SK-N-SH (cell line): Measurements from ENCODE around the gene PEG3. TPM values are rescaled to one million over a fixed set of nuclear protein-coding genes. Genes with fewer than 3 reads are reported as not detected.

Experiments used
- CTCF ChIA-PET: fragments of 300-600, 350-600 bp; formaldehyde crosslinking; extraction: SDS; loops from one replicate; lab custom pipeline; 2021; lab: Yijun Ruan, JAX
- POLR2A ChIA-PET: fragments of 350-600 bp; sonication (Branson Sonifier 250); formaldehyde crosslinking; extraction: SDS; loops from one replicate; lab custom pipeline; 2020; ENCODE audit warnings: antibody characterized with exemption, inconsistent platforms; lab: Yijun Ruan, JAX
- DNase-seq: peaks from one replicate; pipeline ENCODE4 v3.0.0; 2012
- H2AFZ ChIP-seq: fragments of 200-600 bp; sonication (generic); 2 replicates; pipeline ENCODE4 v1.8.1; 2016; ENCODE audit warnings: antibody characterized with exemption, mild to moderate bottlenecking, low read depth
- H3F3A ChIP-seq: fragments of 200-600 bp; sonication (generic); replicated peaks from 2 replicates; pipeline ENCODE3; 2016; ENCODE audit warnings: antibody characterized with exemption, mild to moderate bottlenecking; ENCODE audit not compliant: insufficient read depth
- H3K27ac ChIP-seq, 2 experiments: fragments of 200-500 bp in 1 of 2; fragments of 200-600 bp in 1 of 2; sonication (Bioruptor generic) in 1 of 2; sonication (generic), shearing (Covaris generic) in 1 of 2; 2 replicates each; pipeline versions ENCODE4 v1.5.1 to v1.6.1; 2014 to 2016; ENCODE audit warnings: low read depth in 2 of 2, inconsistent platforms in 1 of 2, low read length in 1 of 2, mild to moderate bottlenecking in 1 of 2, mixed read lengths in 1 of 2
- H3K27me3 ChIP-seq: fragments of 200-600 bp; sonication (generic), shearing (Covaris generic); 2 replicates; pipeline ENCODE4 v1.6.1; 2016; ENCODE audit warnings: mixed run types; ENCODE audit not compliant: insufficient read depth
- H3K36me3 ChIP-seq, 2 experiments: fragments of 200-500 bp in 1 of 2; fragments of 200-600 bp in 1 of 2; sonication (Bioruptor generic) in 1 of 2; sonication (generic) in 1 of 2; replicated peaks in 1 of 2; 2 replicates each; pipeline versions ENCODE3 to v1.5.1; 2014 to 2016; ENCODE audit warnings: low read length in 1 of 2, mild to moderate bottlenecking in 1 of 2; ENCODE audit not compliant: insufficient read depth in 2 of 2, control insufficient read depth in 1 of 2
- H3K4me1 ChIP-seq, 2 experiments: fragments of 200-500 bp in 1 of 2; fragments of 200-600 bp in 1 of 2; sonication (Bioruptor generic) in 1 of 2; sonication (generic), shearing (Covaris generic) in 1 of 2; 2 replicates each; pipeline versions ENCODE4 v1.5.1 to v1.6.1; 2014 to 2016; ENCODE audit warnings: low read depth in 1 of 2, low read length in 1 of 2, mixed run types in 1 of 2; ENCODE audit not compliant: insufficient read depth in 2 of 2, control insufficient read depth in 1 of 2
- H3K4me2 ChIP-seq: fragments of 200-600 bp; sonication (generic), shearing (Covaris generic); 2 replicates; pipeline ENCODE4 v1.6.1; 2017; ENCODE audit warnings: mixed run types
- H3K4me3 ChIP-seq, 2 experiments: fragments of 200-500 bp in 1 of 2; fragments of 200-600 bp in 1 of 2; sonication (Bioruptor generic) in 1 of 2; sonication (generic), shearing (Covaris generic) in 1 of 2; 2 replicates each; pipeline versions ENCODE4 v1.5.1 to v1.8.1; 2014 to 2016; ENCODE audit warnings: low read depth in 2 of 2, inconsistent platforms in 1 of 2, low read length in 1 of 2, mild to moderate bottlenecking in 1 of 2, mixed read lengths in 1 of 2, moderate library complexity in 1 of 2
- H3K79me2 ChIP-seq: fragments of 200-600 bp; sonication (generic); 2 replicates; pipeline ENCODE4 v1.8.1; 2017; ENCODE audit warnings: mild to moderate bottlenecking; ENCODE audit not compliant: insufficient read depth
- H3K9ac ChIP-seq: fragments of 200-600 bp; sonication (generic); 2 replicates; pipeline ENCODE4 v1.6.1; 2017; ENCODE audit warnings: mixed run types
- H3K9me2 ChIP-seq: fragments of 200-600 bp; sonication (generic); 2 replicates; pipeline ENCODE4 v1.6.1; 2017; ENCODE audit warnings: mixed run types
- H3K9me3 ChIP-seq: fragments of 200-600 bp; sonication (generic); 2 replicates; pipeline ENCODE4 v1.6.1; 2017; ENCODE audit warnings: mixed run types, mild to moderate bottlenecking, moderate library complexity
- H4K20me1 ChIP-seq: fragments of 200-600 bp; sonication (generic); 2 replicates; pipeline ENCODE4 v1.6.1; 2017; ENCODE audit warnings: mild to moderate bottlenecking, mixed run types; ENCODE audit not compliant: insufficient read depth
- MXI1 ChIP-seq: IDR thresholded peaks from 2 replicates; pipeline ENCODE4 v1.6.1; 2012; ENCODE audit warnings: mild to moderate bottlenecking, low read depth, low read length, improper control_type of control experiment
- RFX5 ChIP-seq: IDR thresholded peaks from 2 replicates; pipeline ENCODE4 v1.6.1; 2012; ENCODE audit warnings: mild to moderate bottlenecking, improper control_type of control experiment, low read length
- SIN3A ChIP-seq: IDR thresholded peaks from 2 replicates; pipeline ENCODE4 v1.6.1; 2012; ENCODE audit warnings: low read depth, mild to moderate bottlenecking, low read length, moderate library complexity, borderline replicate concordance
- TAF1 ChIP-seq: IDR thresholded peaks from 2 replicates; pipeline ENCODE4 v1.6.1; 2012; ENCODE audit warnings: low read depth, mild to moderate bottlenecking, low read length, moderate library complexity, borderline replicate concordance
- TEAD4 ChIP-seq: IDR thresholded peaks from 2 replicates; pipeline ENCODE4 v1.4.0; 2012; ENCODE audit warnings: mild to moderate bottlenecking, borderline replicate concordance; ENCODE audit not compliant: insufficient read depth
- YY1 ChIP-seq: IDR thresholded peaks from 2 replicates; pipeline ENCODE4 v1.4.0; 2012; ENCODE audit warnings: low read depth, mild to moderate bottlenecking
- WGBS: methylation state at CpG from one replicate; pipeline ENCODE4 v1.1.6; 2017; ENCODE audit warnings: low lambda C conversion rate; 5-methylcytosine and 5-hydroxymethylcytosine counted together
- polyA plus RNA-seq, 3 experiments: library from polyadenylated mRNA; depleted of rRNA; stranded (reverse); fragments of >200 nt; gene quantifications; 2 replicates each; pipeline ENCODE4 v1.2.3, GENCODE V29; 2012
- TF ChIP-seq, protein P1 (sequence below): IDR thresholded peaks from 2 replicates; pipeline ENCODE4 v1.6.1; 2012; ENCODE audit warnings: mild to moderate bottlenecking, low read depth, low read length, moderate library complexity
- TF ChIP-seq, protein P2 (sequence below): fragments of 150-350 bp; IDR thresholded peaks from 2 replicates; pipeline ENCODE4 v1.6.1; 2017; ENCODE audit warnings: antibody characterized with exemption, low read length, low read depth, borderline replicate concordance

The PEG3 gene
- polyA plus RNA-seq, 1 of the 3 experiments (the other 2 are of a cell fraction) = 0.12 TPM

DNA sequence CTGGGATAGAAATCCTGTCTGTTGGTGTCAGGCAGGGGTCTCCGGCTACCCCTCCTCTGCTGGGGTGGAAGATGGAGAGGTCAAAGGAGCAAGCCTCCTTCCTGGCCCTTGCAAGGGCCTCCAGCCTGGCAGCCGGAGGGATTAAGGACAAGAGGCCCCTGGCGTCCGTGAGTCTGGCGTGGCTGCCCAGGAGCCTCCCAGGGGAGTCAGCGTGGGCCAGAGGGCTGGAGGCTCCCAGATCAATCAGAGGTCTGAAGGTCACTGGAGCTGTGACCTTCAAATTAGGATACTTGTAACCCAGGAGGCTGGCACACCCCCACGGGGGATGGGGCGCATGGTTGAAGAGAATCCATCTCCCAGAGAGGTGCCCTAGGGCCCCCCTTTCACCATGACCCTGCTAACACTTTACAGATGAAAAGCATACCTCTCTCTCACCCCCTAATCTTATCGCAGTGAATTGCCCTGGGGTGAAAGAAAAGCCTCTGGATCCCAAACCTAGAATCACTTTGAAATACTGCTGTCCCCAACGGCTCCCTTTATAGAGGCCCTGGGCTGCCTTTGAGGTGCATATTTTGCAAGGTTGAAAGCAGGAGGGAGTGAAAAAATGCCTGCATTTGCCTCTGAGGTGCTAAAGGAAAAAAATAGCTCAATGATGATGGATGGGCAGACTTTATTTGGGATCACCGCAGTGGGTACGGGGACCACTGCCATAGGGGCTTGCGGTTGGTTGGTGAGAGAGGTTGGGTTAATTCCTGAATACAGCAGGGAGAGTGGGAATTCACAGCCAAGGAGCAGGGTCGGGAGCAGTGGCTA, 44.9 kb upstream of the PEG3 start:
- no peak for TF ChIP-seq RFX5
- no peak for TF ChIP-seq TEAD4
- Histone ChIP-seq H3K9me2 (no peaks in the 10 kb centered on the region), H3K79me2 (no peaks in the 10 kb centered on the region), H3F3A (no peaks in the 10 kb centered on the region), H3K4me1 (no peaks in the 10 kb centered on the region), H4K20me1 (no peaks in the 10 kb centered on the region), H3K9ac (no peak overlapping the region), H3K9me3 (no peaks in the 10 kb centered on the region; the same call in 1 of the 2 replicates), H3K27me3 (no peaks in the 10 kb centered on the region), H3K4me3 (no peak overlapping the region), H3K27ac (no peak overlapping the region), H2AFZ (no peak overlapping the region), H3K36me3 (no peaks in the 10 kb centered on the region), H3K4me2 (no peak overlapping the region)
- ChIA-PET CTCF (interaction anchor here (1.4 kb wide), 1 partner anchor 184 kb away, joined by 4 read pairs; no protein-coding TSS in a partner anchor), POLR2A (no interaction called here)
- no peak for DNase-seq
- 32% methylated on average over 10 of the region's 14 CpGs for WGBS

DNA sequence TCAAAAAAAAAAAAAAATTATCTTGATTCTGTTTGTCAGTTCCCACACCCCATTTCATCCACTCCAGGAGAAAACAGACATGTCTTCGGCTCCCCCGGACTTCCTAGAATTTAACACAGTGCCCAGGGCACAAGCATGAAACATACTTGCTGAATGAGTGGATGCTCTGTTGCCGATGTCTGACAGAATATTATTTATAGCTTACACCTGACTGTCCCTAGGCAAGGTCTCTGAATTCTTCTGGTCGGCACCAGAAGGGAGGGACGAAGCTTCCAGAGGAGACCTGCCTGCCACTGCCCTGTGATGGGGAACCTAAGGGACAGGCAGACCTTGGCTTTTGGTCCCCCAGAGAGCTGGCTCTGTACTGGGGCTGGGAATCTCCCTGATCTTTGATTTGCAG, 43.9 kb upstream of the PEG3 start:
- Histone ChIP-seq H3K9ac (no peak overlapping the region), H3K27ac (no peak overlapping the region), H3K9me3 (no peaks in the 10 kb centered on the region; the same call in 1 of the 2 replicates), H3K9me2 (no peaks in the 10 kb centered on the region), H3K36me3 (no peaks in the 10 kb centered on the region), H4K20me1 (no peaks in the 10 kb centered on the region), H2AFZ (no peak overlapping the region), H3K4me3 (no peak overlapping the region), H3K27me3 (no peaks in the 10 kb centered on the region), H3K79me2 (no peaks in the 10 kb centered on the region), H3F3A (no peaks in the 10 kb centered on the region), H3K4me1 (no peaks in the 10 kb centered on the region), H3K4me2 (no peak overlapping the region)
- TF ChIP-seq TAF1 (no peak), SIN3A (no peak), YY1 (no peak), MXI1 (no peak)
- TF ChIP-seq, protein P1, sequence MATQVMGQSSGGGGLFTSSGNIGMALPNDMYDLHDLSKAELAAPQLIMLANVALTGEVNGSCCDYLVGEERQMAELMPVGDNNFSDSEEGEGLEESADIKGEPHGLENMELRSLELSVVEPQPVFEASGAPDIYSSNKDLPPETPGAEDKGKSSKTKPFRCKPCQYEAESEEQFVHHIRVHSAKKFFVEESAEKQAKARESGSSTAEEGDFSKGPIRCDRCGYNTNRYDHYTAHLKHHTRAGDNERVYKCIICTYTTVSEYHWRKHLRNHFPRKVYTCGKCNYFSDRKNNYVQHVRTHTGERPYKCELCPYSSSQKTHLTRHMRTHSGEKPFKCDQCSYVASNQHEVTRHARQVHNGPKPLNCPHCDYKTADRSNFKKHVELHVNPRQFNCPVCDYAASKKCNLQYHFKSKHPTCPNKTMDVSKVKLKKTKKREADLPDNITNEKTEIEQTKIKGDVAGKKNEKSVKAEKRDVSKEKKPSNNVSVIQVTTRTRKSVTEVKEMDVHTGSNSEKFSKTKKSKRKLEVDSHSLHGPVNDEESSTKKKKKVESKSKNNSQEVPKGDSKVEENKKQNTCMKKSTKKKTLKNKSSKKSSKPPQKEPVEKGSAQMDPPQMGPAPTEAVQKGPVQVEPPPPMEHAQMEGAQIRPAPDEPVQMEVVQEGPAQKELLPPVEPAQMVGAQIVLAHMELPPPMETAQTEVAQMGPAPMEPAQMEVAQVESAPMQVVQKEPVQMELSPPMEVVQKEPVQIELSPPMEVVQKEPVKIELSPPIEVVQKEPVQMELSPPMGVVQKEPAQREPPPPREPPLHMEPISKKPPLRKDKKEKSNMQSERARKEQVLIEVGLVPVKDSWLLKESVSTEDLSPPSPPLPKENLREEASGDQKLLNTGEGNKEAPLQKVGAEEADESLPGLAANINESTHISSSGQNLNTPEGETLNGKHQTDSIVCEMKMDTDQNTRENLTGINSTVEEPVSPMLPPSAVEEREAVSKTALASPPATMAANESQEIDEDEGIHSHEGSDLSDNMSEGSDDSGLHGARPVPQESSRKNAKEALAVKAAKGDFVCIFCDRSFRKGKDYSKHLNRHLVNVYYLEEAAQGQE = no peak
- TF ChIP-seq, protein P2, sequence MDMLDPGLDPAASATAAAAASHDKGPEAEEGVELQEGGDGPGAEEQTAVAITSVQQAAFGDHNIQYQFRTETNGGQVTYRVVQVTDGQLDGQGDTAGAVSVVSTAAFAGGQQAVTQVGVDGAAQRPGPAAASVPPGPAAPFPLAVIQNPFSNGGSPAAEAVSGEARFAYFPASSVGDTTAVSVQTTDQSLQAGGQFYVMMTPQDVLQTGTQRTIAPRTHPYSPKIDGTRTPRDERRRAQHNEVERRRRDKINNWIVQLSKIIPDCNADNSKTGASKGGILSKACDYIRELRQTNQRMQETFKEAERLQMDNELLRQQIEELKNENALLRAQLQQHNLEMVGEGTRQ = no peak
- 39% methylated on average over 5 of the region's 5 CpGs for WGBS
- POLR2A ChIA-PET = no interaction called here
- DNase-seq = no peak
- CTCF ChIA-PET = interaction anchor here (1.4 kb wide), 1 partner anchor 185 kb away, joined by 4 read pairs; no protein-coding TSS in a partner anchor
